C4-2B (cell line): ENCODE measurements around the gene MORF4L1.

Source experiments
- H3K27ac ChIP-seq: fragments of 450-650 bp; 2 replicates; pipeline ENCODE4 v1.5.1; 2017
- ZFX ChIP-seq: fragments of 450-650 bp; IDR thresholded peaks from 2 replicates; pipeline ENCODE4 v1.6.1; 2017
- TF ChIP-seq, protein P1 (sequence below): fragments of 450-650 bp; conservative IDR thresholded peaks from 2 replicates; pipeline ENCODE4 v1.5.1; 2017; ENCODE audit warnings: mild to moderate bottlenecking

MORF4L1 gene, protein sequence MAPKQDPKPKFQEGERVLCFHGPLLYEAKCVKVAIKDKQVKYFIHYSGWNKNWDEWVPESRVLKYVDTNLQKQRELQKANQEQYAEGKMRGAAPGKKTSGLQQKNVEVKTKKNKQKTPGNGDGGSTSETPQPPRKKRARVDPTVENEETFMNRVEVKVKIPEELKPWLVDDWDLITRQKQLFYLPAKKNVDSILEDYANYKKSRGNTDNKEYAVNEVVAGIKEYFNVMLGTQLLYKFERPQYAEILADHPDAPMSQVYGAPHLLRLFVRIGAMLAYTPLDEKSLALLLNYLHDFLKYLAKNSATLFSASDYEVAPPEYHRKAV

DNA sequence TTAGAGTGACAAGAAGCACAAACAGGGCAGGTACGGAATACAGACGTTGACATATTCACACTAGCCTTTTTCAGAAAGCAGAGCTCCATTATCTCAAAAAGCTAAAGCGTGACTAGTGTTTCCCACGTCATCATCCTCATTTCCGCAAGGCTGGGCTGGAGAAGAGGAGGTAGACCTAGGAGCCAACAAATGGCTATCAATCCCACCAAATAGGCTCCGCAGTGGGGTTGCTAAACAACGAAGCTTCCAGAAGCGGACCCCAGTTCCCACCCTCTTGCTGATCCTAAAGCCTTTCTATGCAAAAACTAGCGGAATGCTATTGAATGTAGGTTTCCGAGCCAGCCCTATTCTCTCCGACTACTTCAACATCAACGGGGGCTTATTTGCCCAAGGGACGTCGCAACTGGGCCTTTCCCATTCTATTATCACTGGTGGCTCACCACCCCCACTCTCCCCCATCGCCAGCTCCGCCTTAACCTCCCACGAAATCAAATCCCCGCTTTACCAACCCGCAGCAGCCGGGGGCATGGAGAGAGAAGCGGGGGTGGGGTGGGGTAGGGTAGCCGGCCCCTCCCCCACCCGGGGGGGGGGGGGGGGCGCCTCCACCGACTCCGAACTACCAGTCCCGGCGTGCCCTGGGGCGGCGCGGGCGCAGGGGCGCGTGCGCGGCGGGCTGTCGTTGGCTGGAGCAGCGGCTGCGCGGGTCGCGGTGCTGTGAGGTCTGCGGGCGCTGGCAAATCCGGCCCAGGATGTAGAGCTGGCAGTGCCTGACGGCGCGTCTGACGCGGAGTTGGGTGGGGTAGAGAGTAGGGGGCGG is at the start of gene MORF4L1:
Gene MORF4L1, plus strand, starts transcription at position 736 of the 817 bp plus-strand sequence. CDS start 128 bp downstream, outside the sequence.
- TF ChIP-seq ZFX: no peak
- TF ChIP-seq, protein P1, sequence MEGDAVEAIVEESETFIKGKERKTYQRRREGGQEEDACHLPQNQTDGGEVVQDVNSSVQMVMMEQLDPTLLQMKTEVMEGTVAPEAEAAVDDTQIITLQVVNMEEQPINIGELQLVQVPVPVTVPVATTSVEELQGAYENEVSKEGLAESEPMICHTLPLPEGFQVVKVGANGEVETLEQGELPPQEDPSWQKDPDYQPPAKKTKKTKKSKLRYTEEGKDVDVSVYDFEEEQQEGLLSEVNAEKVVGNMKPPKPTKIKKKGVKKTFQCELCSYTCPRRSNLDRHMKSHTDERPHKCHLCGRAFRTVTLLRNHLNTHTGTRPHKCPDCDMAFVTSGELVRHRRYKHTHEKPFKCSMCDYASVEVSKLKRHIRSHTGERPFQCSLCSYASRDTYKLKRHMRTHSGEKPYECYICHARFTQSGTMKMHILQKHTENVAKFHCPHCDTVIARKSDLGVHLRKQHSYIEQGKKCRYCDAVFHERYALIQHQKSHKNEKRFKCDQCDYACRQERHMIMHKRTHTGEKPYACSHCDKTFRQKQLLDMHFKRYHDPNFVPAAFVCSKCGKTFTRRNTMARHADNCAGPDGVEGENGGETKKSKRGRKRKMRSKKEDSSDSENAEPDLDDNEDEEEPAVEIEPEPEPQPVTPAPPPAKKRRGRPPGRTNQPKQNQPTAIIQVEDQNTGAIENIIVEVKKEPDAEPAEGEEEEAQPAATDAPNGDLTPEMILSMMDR: no peak
- H3K27ac ChIP-seq: peak within 1 kb of the TSS; percentile 96

DNA sequence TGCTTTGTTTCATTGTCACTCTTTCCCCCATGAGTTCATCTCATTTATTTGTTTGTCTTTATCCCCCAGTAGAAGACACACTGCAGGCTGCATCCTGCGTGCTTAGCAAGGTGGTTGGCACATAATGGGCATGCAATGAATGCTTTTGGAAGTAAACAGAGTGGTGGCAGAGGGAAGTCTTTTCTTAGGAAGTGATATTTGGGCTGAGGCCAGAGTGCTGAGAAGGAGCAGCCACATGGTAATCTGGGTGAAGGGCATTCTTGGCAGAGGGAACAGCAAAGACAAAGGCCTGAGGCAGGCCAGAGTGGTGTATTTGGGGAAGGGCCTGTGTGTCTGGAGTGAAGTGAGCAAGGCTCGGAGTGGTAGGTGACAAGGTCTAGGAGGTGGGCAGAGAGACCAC is 43.8 kb upstream of the MORF4L1 start:
- no peak for TF ChIP-seq ZFX
- TF ChIP-seq, protein P1: no peak
- no peak overlapping the region for H3K27ac ChIP-seq

DNA sequence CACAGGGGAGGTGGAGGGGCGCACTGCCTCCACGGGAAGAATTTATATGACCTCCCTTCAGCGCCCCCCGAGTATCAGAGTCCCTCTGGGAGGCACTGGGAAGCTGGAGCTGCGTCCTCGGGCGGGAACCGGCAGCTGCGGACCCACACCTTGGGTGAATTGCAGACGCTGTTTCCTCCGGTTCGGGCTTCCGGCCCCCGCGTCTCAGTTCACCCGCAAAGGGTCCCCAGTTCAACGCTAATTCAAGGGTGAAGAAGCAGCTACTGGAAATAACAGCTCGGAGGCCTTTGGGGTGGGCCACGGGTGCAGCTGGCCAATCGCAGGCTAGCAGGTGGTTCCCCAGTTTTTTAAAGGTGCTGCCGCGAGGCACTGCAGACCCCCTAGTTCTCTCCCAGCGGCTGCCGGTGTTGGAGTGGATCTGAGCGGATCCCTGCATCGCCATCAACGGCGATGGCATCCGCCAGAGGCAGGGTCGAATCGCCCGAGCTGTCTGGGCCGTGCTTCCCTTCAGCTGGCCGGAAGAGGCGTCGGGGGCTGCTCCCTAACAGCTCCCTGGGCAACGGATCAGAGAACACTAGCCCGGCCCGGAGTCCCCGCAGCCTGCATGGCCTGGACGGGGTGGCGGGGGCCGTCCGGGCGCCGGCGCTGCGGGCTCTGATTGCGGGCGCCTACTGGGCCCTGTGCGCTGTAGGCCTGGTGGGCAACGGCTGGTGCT is 42.0 kb upstream of the MORF4L1 start:
- TF ChIP-seq, protein P1: no peak
- TF ChIP-seq ZFX: no peak
- no peak overlapping the region for H3K27ac ChIP-seq

DNA sequence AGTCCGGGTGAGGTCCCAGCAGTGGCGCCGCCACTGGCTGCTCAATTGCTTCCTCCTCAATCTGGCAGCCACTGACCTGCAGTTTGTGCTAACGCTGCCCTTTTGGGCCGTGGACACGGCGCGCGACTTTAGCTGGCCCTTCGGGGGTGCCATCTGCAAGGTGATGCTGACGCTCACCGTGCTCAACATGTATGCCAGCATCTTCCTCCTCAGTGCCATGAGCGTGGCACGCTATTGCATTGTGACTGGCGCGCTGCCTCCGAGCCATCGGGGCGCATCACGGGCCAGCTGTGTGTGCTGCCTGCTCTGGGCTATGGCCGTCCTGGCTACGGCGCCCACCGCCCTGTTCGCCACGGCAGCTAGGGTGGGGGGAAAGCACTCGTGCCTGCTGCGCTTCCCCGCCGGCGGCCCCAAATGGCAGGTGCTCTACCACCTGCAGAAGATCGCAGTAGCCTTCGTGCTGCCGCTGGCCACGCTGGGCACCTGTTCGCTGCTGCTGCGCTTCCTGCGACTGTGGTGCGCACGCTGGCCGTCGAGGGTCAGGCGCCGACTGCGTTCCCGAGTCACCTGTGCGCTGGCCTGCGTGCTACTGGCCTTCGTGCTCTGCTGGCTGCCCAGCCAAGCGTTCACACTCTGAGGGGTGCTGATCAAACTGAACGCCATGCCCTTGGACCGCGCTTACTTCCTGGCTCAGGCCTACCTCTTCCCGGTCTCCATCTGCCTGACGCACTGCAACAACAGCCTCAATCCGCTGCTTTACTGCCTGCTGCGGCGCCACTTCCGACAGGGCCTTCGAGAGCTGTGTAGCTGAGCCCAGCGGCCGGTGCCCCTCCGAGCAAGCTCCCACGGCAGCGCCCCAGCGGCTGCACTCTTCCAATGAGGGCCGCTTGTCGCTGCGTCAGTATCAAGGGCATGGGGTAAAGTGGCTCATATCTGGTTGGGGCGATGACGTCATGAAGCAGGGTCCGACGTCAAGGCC is 41.2 kb upstream of the MORF4L1 start:
- no peak for TF ChIP-seq ZFX
- TF ChIP-seq, protein P1: no peak
- no peak overlapping the region for H3K27ac ChIP-seq

DNA sequence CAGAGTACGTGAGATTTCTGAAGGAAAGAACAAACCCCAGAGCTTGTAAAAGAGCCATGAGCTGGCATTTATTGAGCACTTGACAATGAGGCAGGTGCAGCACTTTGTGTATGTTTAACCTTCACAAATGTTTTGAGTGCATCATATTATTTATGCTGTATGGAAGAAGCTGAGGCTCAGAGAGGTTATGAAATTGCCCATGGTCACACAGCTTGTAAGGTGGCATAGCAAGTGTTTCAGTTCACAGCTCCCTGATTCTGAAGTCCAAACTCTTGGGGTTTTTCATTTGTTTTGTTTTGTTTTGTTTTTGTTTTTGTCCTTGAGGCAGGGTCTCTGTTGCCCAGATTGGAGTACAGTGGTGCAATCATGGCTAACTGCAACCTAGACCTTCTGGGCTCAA is 36.4 kb upstream of the MORF4L1 start:
- H3K27ac ChIP-seq: no peak overlapping the region
- TF ChIP-seq ZFX: no peak
- TF ChIP-seq, protein P1: no peak

DNA sequence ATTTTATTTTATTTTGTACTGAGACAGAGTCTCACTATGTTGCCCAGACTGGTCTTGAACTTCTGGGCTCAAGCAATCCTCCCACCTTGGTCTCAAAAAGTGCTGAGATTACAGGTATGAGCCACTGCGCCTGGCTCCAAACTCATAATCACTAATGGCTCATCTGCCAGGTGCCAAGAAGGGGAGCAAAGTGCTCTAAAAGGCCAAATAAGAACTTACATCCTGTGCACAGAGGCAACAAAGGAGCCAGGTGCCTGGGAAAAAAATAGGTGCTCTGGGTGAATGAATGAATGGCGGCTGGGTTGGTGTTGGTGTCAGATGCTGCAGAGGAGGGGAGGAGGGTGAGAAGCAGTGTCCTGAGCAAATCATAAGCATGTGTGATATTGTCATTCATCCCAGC is 35.6 kb upstream of the MORF4L1 start:
- TF ChIP-seq ZFX: no peak
- TF ChIP-seq, protein P1: no peak
- no peak overlapping the region for H3K27ac ChIP-seq
